H9 (cell line): ENCODE results near the gene MAPT. TPM values are rescaled to one million over a fixed set of nuclear protein-coding genes. Genes with fewer than 3 reads are reported as not detected.

Experiments used
- DNase-seq: peaks from one replicate; pipeline ENCODE4 v3.0.0-alpha.2; 2017
- H2AFZ ChIP-seq: one replicate; pipeline ENCODE4 v1.6.1; 2013; ENCODE audit warnings: mild to moderate bottlenecking, low read length, control low read depth, moderate library complexity
- H2AK5ac ChIP-seq: 2 replicates; pipeline ENCODE4 v1.6.1; 2013; ENCODE audit warnings: low read length, control low read depth, mixed read lengths; ENCODE audit not compliant: insufficient read length
- H2BK120ac ChIP-seq: one replicate; pipeline ENCODE4 v1.6.1; 2013; ENCODE audit warnings: low read depth, mild to moderate bottlenecking, low read length, control low read depth, inconsistent platforms; ENCODE audit not compliant: poor library complexity, severe bottlenecking
- H2BK12ac ChIP-seq: 2 replicates; pipeline ENCODE4 v1.6.1; 2013; ENCODE audit warnings: low read length, control low read depth, mixed read lengths, low read depth; ENCODE audit not compliant: insufficient read length
- H2BK15ac ChIP-seq: 2 replicates; pipeline ENCODE4 v1.6.1; 2013; ENCODE audit warnings: low read depth, low read length, control low read depth
- H2BK20ac ChIP-seq: one replicate; pipeline ENCODE4 v1.6.1; 2013; ENCODE audit warnings: low read depth, mild to moderate bottlenecking, low read length, control low read depth, inconsistent platforms; ENCODE audit not compliant: poor library complexity, severe bottlenecking
- H2BK5ac ChIP-seq: 2 replicates; pipeline ENCODE4 v1.6.1; 2013; ENCODE audit warnings: low read length, control low read depth, mixed read lengths; ENCODE audit not compliant: insufficient read length
- H3K14ac ChIP-seq: 2 replicates; pipeline ENCODE4 v1.6.1; 2013; ENCODE audit warnings: low read length, control low read depth; ENCODE audit not compliant: insufficient read depth
- H3K18ac ChIP-seq: 2 replicates; pipeline ENCODE4 v1.6.1; 2013; ENCODE audit warnings: low read depth, mild to moderate bottlenecking, mixed read lengths, low read length, control low read depth; ENCODE audit not compliant: insufficient read length
- H3K23ac ChIP-seq: 2 replicates; pipeline ENCODE4 v1.6.1; 2013; ENCODE audit warnings: low read length, control low read depth, mixed read lengths, low read depth; ENCODE audit not compliant: insufficient read length
- H3K23me2 ChIP-seq: 2 replicates; pipeline ENCODE4 v1.6.1; 2013; ENCODE audit warnings: low read depth, mild to moderate bottlenecking, mixed read lengths, low read length, control low read depth; ENCODE audit not compliant: insufficient read length, poor library complexity, severe bottlenecking
- H3K27ac ChIP-seq: 2 replicates; pipeline ENCODE4 v1.5.1; 2013; ENCODE audit warnings: low read length, control low read depth, mixed read lengths, low read depth; ENCODE audit not compliant: insufficient read length
- H3K27me3 ChIP-seq: 2 replicates; pipeline ENCODE4 v1.6.1; 2013; ENCODE audit warnings: low read length, control low read depth, inconsistent platforms; ENCODE audit not compliant: insufficient read depth
- H3K4ac ChIP-seq: 2 replicates; pipeline ENCODE4 v1.6.1; 2013; ENCODE audit warnings: low read depth, mild to moderate bottlenecking, control low read depth, inconsistent platforms, low read length, moderate library complexity
- H3K4me1 ChIP-seq: 2 replicates; pipeline ENCODE4 v1.6.1; 2013; ENCODE audit warnings: low read length, control low read depth, inconsistent platforms; ENCODE audit not compliant: insufficient read depth
- H3K4me2 ChIP-seq: 2 replicates; pipeline ENCODE4 v1.6.1; 2013; ENCODE audit warnings: low read length, control low read depth, mixed read lengths; ENCODE audit not compliant: insufficient read length, insufficient read depth
- H3K56ac ChIP-seq: 2 replicates; pipeline ENCODE4 v1.6.1; 2013; ENCODE audit warnings: low read depth, mild to moderate bottlenecking, mixed read lengths, low read length, control low read depth; ENCODE audit not compliant: insufficient read length
- H3K79me1 ChIP-seq: 2 replicates; pipeline ENCODE4 v1.6.1; 2013; ENCODE audit warnings: low read depth, mild to moderate bottlenecking, moderate library complexity, low read length, control low read depth, inconsistent platforms; ENCODE audit not compliant: insufficient read depth, poor library complexity, severe bottlenecking
- H3K79me2 ChIP-seq: 2 replicates; pipeline ENCODE4 v1.6.1; 2013; ENCODE audit warnings: low read length, control low read depth, inconsistent platforms; ENCODE audit not compliant: insufficient read depth
- H3K9ac ChIP-seq: 2 replicates; pipeline ENCODE4 v1.6.1; 2013; ENCODE audit warnings: low read length, control low read depth, mixed read lengths; ENCODE audit not compliant: insufficient read length; ENCODE audit errors: extremely low read depth
- H3K9me3 ChIP-seq: one replicate; pipeline ENCODE4 v1.6.1; 2013; ENCODE audit warnings: low read depth, low read length, inconsistent platforms; ENCODE audit not compliant: control insufficient read depth
- H3T11ph ChIP-seq: one replicate; pipeline ENCODE4 v1.6.1; 2013; ENCODE audit warnings: mild to moderate bottlenecking, low read length, control low read depth, inconsistent platforms
- H4K20me1 ChIP-seq: one replicate; pipeline ENCODE4 v1.6.1; 2013; ENCODE audit not compliant: control insufficient read depth, insufficient read length, insufficient read depth
- H4K5ac ChIP-seq: 2 replicates; pipeline ENCODE4 v1.6.1; 2013; ENCODE audit warnings: low read depth, mild to moderate bottlenecking, mixed read lengths, low read length, control low read depth; ENCODE audit not compliant: insufficient read length
- H4K8ac ChIP-seq: replicated peaks from 2 replicates; pipeline ENCODE4 v1.6.1; 2013; ENCODE audit warnings: low read length, control low read depth, mixed read lengths, low read depth; ENCODE audit not compliant: insufficient read length
- H4K91ac ChIP-seq: 2 replicates; pipeline ENCODE4 v1.6.1; 2013; ENCODE audit warnings: low read depth, mild to moderate bottlenecking, moderate library complexity, mixed read lengths, low read length, control low read depth; ENCODE audit not compliant: insufficient read length
- H3K27ac Mint-ChIP-seq, 3 experiments: 2 replicates in 2 of 3; 3 replicates in 1 of 3; pipeline ENCODE4 v1.8.0; 2020 to 2021; ENCODE audit warnings: mixed read lengths in 3 of 3, mild to moderate bottlenecking in 1 of 3, moderate library complexity in 1 of 3
- H3K27me3 Mint-ChIP-seq: 2 replicates; pipeline ENCODE4 v1.8.0; 2021; ENCODE audit warnings: low read depth, mild to moderate bottlenecking, moderate library complexity, mixed read lengths
- H3K36me3 Mint-ChIP-seq, 3 experiments: 2 replicates in 2 of 3; 3 replicates in 1 of 3; pipeline ENCODE4 v1.8.0; 2020 to 2021; ENCODE audit warnings: low read depth in 3 of 3, mixed read lengths in 3 of 3; ENCODE audit not compliant: insufficient read depth in 1 of 3
- H3K4me1 Mint-ChIP-seq, 2 experiments: 2 replicates each; pipeline ENCODE4 v1.8.0; 2020; ENCODE audit warnings: mixed read lengths in 2 of 2
- H3K4me3 Mint-ChIP-seq, 2 experiments: 2 replicates in 1 of 2; 3 replicates in 1 of 2; pipeline ENCODE4 v1.8.0; 2020 to 2021; ENCODE audit warnings: mild to moderate bottlenecking in 2 of 2, mixed read lengths in 2 of 2, moderate library complexity in 1 of 2
- H3K9me3 Mint-ChIP-seq, 2 experiments: 2 replicates in 1 of 2; 3 replicates in 1 of 2; pipeline ENCODE4 v1.8.0; 2020; ENCODE audit warnings: mild to moderate bottlenecking in 2 of 2, mixed read lengths in 2 of 2, moderate library complexity in 1 of 2
- WGBS: extraction: QIAGEN DNeasy Blood & Tissue Kit; methylation state at CpG from one replicate; pipeline ENCODE4 v1.1.7; 2013; ENCODE audit warnings: missing lambda C conversion rate, low lambda C conversion rate, mixed read lengths; ENCODE audit not compliant: insufficient read length; ENCODE audit errors: extremely low coverage; 5-methylcytosine and 5-hydroxymethylcytosine counted together
- total RNA-seq: library from RNA; stranded (reverse); gene quantifications from 2 replicates; pipeline ENCODE4 v1.2.1, GENCODE V29; 2021
- TF ChIP-seq, protein P1 (sequence below): fragments of 200-600 bp; sonication (generic); conservative IDR thresholded peaks from 3 replicates; pipeline ENCODE4 v1.8.0; 2021; ENCODE audit warnings: antibody characterized with exemption, mild to moderate bottlenecking

MAPT gene
- total RNA-seq, 1 experiment from 2014 or later: 1.6 TPM

DNA sequence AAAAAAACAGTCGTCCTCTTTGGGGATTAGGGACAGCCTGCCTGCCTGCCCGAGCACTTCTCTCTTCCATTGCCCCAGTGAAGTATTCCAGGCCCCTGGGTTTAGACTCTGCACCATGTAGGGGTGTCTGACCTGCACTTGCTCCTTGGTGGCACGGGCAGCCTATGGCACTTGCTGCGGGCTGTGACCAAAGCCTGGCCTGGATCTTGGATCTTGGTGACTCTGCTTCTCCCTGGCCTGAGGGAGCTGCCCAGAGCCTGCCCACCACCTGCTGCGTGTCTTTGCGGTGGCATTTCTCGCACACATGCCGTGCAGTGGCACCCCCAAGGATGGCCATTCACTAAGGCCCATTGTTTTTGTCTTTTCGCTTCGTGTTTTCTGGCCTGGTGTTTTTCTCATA is 98.5 kb downstream of the MAPT start:
- Histone ChIP-seq H3K27me3 (no peaks in the 10 kb centered on the region), H4K8ac (no peak overlapping the region), H3K9me3 (no peaks in the 10 kb centered on the region), H4K20me1 (no peaks in the 10 kb centered on the region), H2AK5ac (no peak overlapping the region), H2AFZ (no peak overlapping the region), H2BK20ac (no peak overlapping the region), H2BK12ac (no peak overlapping the region), H4K91ac (no peak overlapping the region), H2BK15ac (no peak overlapping the region), H3K27ac (no peak overlapping the region), H3K79me1 (no peaks in the 10 kb centered on the region), H3K4ac (no peak overlapping the region), H2BK5ac (no peak overlapping the region), H3K4me2 (no peak overlapping the region), H3K18ac (no peak overlapping the region), H3K9ac (no peak overlapping the region), H3K4me1 (no peaks in the 10 kb centered on the region), H2BK120ac (no peak overlapping the region), H3K56ac (no peak overlapping the region), H3K14ac (no peak overlapping the region), H3T11ph (no peak overlapping the region), H4K5ac (no peak overlapping the region), H3K79me2 (no peaks in the 10 kb centered on the region), H3K23ac (no peak overlapping the region), H3K23me2 (no peaks in the 10 kb centered on the region)
- no CpG with 5 or more reads among the region's 10 CpGs for WGBS
- TF ChIP-seq, protein P1, sequence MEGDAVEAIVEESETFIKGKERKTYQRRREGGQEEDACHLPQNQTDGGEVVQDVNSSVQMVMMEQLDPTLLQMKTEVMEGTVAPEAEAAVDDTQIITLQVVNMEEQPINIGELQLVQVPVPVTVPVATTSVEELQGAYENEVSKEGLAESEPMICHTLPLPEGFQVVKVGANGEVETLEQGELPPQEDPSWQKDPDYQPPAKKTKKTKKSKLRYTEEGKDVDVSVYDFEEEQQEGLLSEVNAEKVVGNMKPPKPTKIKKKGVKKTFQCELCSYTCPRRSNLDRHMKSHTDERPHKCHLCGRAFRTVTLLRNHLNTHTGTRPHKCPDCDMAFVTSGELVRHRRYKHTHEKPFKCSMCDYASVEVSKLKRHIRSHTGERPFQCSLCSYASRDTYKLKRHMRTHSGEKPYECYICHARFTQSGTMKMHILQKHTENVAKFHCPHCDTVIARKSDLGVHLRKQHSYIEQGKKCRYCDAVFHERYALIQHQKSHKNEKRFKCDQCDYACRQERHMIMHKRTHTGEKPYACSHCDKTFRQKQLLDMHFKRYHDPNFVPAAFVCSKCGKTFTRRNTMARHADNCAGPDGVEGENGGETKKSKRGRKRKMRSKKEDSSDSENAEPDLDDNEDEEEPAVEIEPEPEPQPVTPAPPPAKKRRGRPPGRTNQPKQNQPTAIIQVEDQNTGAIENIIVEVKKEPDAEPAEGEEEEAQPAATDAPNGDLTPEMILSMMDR: no peak
- H3K9me3 Mint-ChIP-seq: peaks cover 4 to 7% of the 10 kb centered on the region in 2 experiments; a peak in 3 of 5 replicates
- no peak overlapping the region for H3K4me3 Mint-ChIP-seq
- no peaks in the 10 kb centered on the region for H3K36me3 Mint-ChIP-seq
- DNase-seq: no peak
- peaks cover 9 to 13% of the 10 kb centered on the region in 2 experiments for H3K4me1 Mint-ChIP-seq
- 0 out of 7 replicates have a peak overlapping the region, but pooled peaks of 1 of the 3 experiments have one; percentile 16 for H3K27ac Mint-ChIP-seq
- H3K27me3 Mint-ChIP-seq: peaks cover 4% of the 10 kb centered on the region; the same call in 1 of the 2 replicates
